GM19193 (cell line): Measurements from ENCODE around the gene TMEM69.
A peak's percentile ranks its signal among the peaks of the same experiment; 100 is the strongest.

Experiments
- POLR2A ChIP-seq: IDR thresholded peaks from 4 replicates; pipeline ENCODE4 v1.6.1; 2011; ENCODE audit not compliant: insufficient read depth, insufficient read length; ENCODE audit errors: extremely low read depth

The TMEM69 gene, protein sequence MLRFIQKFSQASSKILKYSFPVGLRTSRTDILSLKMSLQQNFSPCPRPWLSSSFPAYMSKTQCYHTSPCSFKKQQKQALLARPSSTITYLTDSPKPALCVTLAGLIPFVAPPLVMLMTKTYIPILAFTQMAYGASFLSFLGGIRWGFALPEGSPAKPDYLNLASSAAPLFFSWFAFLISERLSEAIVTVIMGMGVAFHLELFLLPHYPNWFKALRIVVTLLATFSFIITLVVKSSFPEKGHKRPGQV

DNA sequence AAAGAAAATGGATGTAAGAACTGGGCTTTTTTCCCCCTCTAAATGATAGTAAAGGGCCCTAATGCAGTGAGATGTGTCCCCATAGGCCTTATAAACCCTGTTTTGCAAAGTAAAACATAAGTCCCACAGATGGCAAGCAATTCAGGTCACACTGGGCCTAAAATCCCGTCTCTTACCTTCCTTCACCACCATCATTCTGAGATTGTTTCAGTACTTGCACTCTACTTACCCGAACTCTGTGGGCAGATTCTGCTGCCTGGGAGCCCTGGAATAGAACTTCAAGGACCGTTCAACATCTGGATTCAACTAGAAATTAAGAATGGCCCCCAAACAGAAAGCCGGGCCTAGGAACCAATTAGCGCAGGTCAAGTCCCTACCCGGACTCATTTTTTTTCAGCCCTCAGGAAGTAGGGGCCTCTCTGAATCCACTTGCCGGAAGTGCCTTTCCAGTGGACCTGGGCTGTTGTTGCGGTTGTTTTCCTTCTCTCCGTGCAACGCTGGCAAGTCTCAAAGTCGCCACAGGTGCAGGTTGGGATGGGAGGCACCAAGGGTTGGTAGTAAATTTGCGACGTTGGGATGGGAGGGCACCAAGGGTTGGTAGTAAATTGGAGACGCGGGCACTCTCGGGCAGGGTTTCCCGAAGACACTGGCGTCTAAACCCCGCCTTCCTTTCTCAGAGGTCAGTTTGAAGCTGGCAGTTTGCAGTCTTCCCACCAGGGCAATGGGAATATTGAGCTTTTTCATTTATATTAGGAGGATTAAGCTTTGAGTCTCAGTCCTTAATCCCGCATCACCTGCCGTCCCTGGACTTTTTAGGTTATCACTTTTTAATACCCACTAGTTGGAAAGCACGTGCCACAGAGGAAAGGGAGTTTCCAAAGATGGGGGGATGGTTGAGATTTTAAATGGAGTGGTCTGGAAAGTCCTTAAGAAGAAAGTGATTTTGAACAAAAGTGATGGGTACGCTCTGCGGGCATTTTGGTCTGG is at the start of gene TMEM69:
Gene TMEM69, plus strand, starts transcription at position 428 of the 987 bp plus-strand sequence. CDS start 2,888 bp downstream, outside the sequence.
- peak; percentile 75 for TF ChIP-seq POLR2A

DNA sequence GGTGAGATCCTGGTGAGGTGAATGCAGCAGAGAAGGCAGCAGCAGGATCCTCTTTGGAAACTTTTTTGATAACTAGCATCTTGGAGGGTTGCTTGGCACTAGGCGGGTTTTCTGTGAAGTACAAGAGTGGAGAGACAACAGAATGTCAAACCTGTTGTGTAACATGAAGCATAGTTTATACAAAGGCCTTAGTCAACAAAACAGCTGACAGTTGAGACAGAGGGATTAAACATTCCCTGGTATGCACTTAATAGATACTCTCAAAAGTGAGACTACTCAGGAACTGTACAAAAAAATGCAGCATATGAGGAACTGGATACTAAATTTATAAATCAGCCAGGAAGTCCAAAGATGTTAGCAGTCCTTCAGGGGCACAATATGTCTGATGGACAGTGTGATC is 47.7 kb upstream of the TMEM69 start:
- no peak for TF ChIP-seq POLR2A

DNA sequence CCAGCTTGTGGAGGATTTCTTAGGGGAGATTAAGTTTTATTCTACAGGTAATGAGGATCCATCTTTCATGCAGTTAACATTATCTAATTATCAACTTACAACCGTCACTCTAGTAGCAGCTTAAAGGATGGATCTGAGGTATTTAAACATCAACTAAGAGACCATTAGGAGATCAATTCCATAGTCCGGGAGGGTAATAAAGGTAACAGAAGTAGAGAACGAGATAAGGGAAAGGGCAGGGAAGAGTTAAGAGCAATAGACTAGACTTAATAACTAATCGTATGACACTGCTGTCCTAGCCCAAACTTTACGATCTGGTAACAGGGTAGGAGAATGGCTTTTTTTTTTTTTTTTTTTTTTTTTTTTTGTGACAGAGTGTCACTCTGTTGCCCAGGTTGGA is 44.7 kb upstream of the TMEM69 start:
- no peak for TF ChIP-seq POLR2A

DNA sequence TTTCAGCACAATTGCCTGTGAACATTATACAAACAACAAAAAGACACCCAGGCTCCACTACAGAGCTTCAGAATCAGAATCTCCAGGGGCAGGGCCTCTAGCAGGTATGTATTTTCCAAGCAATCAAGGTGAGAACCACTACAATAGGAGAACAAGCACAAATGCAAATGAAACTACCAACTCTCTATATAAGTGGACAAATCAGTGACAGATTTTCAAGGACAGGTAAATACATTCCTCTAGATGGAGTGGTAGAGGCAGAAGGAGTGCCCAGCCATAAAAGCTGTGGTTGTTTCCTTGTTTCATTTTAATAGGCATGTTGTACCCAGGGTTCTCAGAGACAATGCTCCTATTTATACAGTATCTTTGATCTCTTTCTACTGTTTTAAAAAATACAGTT is 44.0 kb upstream of the TMEM69 start:
- TF ChIP-seq POLR2A: no peak

DNA sequence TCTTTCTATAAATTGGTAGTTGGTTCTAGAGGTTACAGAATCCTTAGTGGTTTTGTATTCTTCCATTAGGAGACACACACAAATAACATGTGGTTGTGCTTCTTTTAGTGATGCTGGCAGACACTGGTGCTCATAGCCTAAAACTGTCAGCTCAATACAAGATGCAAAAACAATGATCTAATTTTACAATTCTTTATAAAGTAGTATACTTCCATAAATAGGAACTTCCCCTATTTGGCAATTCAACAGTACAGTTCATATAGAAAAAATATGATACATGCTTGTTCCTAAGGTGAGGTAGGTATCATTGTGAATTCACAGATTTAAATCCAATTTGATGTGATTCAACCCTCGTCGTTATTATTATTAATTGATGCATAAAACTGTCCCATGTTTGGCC is 43.3 kb upstream of the TMEM69 start:
- TF ChIP-seq POLR2A: no peak

DNA sequence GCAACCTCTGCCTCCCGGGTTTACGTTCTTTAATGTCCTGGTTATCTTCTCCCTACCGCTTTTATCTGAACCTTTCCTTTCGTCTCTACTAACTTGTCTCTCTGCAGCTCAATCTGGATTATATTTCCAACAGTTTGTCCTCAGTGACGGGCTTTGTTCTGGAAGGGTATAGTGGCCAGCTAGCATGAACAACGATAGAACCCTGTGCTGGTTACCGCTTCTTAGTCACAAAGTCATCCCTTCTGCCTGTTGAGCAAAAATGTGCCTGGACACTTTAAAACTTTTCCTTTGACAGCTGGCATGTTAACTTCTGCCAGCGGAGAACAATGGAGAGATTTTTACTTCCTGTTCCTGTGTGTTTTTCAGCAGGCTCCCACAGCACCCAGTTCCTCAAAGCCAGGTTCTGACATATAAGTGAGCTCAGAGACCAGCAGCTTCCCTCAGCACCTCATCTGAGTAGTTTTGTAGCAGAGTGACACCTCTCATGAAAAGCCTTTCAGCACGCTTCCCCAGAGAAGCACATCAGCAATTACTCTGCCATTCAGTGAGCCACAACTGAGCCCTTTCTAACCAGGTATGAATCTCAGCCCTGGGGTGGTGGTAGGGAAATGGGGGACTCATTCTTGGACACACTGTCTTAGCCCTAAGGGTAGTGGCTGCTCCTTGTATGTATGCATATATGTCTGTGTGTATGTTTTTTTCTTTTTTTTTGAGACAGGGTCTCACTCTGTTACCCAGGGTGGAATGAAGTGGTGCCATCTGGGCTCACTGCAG is 40.5 kb upstream of the TMEM69 start:
- no peak for TF ChIP-seq POLR2A

DNA sequence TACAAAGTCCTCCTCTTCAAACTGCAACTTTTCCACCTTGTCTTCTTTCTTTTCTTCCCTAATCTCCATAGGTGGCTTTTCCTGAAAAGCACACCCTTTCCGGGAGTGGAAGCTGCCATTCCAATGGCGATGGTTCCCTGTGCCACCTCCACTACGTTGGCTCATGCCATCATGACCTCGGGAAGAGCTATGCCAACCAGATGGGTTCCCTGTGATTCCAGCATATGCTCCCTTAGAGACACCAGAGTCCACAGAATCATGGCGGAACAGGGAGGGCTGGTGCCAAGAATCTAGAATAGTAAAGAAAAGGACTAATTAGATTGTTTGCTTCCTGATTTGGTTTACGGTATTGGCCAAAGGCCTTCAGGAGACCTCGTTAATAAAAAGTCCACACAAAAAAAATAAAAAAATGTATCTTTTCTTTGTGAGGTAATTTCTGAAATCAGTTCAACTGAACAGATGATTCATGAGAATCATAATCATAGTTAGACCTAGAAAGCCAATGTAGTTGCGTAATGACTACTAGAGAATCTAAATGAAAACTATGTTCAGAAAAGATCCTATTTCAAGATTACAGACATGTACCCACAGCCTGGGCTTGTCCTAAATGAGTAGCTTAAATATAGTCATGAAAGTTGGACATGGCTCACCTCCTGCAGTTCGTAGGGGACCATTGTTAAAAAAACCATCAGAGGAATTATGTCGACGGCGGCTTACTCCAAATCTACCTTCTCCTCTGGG is 33.3 kb upstream of the TMEM69 start:
- TF ChIP-seq POLR2A: no peak

DNA sequence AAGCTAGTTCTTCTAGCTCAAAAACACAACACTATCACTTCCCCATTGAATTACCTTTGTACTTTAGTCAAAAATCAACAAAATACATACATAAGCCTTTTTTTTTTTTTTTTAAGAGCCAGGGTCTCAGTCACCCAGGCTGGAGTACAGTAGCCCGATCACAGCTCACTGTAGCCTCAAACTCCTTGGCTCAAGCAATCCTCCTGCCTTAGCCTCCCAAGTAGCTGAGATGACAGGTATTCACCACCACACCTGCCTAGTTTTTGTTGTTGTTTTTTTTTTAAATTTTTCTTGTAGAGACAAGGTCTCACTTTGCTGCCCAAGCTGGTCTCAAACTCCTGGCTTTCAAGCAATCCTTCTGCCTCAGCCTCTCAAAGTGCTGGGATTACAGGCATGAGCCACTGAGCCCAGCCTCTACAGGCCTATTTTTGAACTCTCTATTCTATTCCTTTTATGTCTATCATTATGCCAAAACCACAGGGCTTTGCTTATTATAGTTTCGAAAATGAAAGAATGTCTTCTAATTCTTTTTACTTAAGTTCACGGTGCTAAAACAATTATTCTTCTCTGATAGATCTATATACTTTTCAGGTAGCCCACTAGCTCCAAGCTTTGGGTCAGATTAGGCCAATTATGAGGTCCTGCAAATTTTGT is 31.3 kb upstream of the TMEM69 start:
- no peak for TF ChIP-seq POLR2A

DNA sequence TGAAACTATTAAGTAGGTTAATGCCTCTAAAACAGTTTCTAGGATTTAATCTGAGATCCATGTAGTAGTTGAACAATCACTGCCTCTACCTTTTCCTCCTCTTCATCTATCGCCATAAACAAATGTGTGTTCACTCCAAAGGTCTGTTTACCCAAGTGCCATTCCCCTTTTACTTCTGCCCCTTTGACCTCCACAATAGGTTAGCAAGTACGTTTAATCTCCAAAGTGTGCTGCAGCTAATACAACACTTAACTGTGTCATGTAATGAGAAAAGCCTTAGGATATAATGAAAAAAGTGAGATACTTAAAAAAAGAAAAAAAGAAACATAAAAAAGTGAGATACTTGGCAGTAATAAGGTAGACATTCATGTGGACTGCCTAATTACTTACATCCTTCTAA is 29.8 kb upstream of the TMEM69 start:
- no peak for TF ChIP-seq POLR2A

DNA sequence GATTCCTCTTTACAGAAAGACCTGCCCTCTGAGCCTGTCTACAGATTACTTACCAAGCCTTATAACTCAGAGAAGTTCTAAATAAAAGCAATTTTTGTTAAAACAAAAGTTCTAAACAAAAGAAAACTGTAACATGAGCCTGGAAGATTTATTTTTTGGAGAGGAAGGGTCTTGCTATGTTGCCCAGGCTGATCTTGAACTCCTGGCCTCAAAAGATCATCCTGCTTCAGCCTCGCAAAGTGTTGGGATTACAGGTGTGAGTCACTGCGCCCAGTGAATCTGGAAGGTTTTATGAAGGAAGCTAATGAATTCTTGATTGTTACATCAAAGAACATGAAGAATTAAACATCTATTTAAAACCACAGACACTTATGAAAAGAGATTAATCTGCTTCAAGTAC is 28.8 kb upstream of the TMEM69 start:
- TF ChIP-seq POLR2A: no peak

DNA sequence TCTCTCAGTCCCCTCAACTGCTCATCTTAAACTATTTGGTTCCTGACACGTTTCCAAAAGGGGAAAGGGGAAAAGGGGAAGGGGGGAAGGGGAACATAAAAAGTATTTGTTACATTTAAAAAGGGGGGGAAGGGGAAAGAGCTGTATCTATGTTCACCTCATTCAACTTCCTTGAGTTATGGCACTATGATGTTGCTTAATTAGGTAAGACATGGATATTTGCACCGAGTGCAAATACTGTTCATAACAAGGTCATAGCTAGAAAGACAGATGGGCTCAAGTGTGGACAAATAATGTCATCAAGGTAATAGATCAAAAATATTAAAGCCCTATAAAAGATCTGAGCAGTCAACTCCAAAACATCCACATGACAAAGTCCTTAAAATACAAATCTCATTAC is 27.6 kb upstream of the TMEM69 start:
- no peak for TF ChIP-seq POLR2A

DNA sequence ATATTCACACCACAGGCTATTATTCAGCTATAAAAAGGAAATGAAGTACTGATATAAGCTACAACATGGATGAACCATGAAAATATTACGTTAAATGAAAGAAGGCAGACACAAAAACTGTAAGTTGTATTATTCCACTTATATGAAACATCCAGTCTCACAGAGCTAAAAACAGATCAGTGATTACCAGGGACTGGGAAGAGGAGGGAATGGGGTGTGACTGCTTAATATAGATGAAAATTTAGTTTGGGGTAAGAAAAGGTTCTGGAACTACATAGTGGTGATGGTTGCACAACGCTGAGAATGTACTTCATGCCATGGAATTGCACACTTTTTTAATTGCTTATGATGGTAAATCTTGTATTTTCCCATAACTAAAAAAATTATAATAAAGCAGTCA is 21.1 kb upstream of the TMEM69 start:
- TF ChIP-seq POLR2A: no peak

DNA sequence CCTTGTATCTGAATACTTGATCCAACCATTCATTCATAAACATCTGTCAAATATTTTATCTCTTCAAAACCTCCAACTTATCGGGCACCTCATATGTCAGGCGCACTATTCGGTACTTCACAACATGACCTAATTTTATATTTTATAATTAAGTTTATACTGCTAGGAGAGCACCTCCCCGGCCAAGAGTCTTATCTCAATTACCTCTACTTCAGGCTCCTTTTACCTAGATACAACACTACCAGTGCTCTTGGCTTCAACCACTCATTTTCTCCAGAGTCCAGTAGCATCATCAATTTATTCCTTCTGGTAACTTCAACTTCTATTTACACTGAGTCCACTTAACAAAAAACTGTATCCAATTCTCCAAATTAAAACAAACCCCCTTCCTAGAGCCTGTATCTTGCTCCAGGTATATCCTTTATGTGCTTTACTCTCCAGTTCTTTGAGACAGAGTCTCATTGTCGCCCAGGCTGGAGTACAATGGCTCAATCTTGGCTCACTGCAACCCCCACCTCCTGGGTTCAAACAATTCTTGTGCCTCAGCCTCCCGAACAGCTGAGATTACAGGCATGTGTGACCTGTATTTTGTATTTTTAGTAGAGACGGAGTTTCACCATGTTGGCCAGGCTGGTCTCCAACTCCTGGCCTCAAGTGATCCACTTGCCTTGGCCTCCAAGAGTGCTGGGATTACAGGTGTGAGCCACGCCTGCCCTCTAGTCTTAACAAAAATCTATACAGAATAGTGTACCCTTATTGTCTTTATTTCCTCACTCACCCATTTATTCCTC is 20.5 kb upstream of the TMEM69 start:
- TF ChIP-seq POLR2A: no peak

DNA sequence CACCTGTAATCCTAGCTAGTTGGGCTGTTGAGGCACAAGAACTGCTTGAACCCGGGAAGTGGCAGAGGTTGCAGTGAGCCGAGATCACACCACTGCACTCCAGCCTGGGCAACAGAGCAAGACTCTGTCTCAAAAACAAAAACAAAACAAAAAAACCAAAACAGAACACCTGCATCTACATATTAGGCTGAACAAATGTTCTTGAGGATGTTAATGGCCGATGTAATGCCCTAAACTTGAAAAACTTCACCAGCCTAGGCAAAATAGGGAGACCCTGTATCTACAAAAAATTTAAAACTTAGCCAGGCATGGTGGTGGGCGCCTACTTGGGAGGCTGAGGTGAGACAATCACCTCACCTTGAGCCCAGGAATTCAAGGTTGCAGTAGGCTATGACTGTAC is 19.5 kb upstream of the TMEM69 start:
- no peak for TF ChIP-seq POLR2A

DNA sequence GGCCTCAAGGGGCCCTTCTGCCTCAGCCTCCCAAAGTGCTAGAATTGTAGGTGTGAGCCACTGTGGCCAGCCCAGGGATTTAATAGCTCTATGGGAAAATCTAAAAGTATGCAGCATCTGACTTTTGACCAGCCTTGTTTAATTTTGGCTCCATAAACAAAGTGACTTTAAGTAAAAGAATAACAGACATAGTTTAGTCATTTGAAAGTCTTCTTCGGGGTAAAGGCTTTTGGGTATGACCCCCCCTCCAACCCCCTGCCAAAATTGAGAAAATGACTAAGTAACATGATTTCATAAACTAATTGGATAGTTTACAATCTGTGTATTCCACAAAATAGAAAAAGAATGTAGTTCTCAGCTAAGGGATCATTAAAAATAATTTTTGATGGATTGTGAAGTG is 18.6 kb upstream of the TMEM69 start:
- no peak for TF ChIP-seq POLR2A
